ENCODE measurements around the gene PYY. TPM values are rescaled to one million over a fixed set of nuclear protein-coding genes. Genes with fewer than 3 reads are reported as not detected.
"Not testable (repeated sequence)": the region's sequence is repeated elsewhere in the genome, so short reads cannot be mapped to it uniquely, and the experiment has no call there.

The PYY gene
- total RNA-seq, 3 donors from 2014 or later (not counting 1 experiment from before 2014, with no cell fraction given): not detected

DNA sequence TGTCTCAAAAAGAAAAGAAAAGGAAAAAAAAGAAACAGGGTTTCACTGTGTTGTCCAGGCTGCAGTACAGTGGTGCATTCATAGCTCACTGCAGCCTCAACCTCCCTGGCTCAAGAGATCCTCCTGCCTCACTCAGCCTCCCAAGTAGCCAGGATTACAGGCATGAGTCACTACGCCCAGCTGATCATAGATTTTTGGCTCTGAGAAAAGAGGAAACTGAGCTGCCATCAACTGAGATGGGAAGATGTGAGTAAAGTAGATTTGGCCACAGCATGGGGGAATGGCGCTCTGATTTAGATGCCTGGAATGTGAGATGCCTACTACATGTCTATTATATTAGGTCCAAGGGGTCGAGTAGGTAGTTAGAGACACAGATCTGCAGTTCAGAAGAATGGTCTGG lies 44.8 kb upstream of the PYY start:
- Mint-ChIP-seq H3K4me3 (no peak overlapping the region), H3K4me1 (no peaks in the 10 kb centered on the region), H3K9me3 (no peaks in the 10 kb centered on the region), H3K36me3 (no peaks in the 10 kb centered on the region), H3K27me3 (ENCODE audit: low read depth in 2 of 2) (peaks cover 25 to 29% of the 10 kb centered on the region in 2 donors), H3K27ac (no peak overlapping the region)
- H3K4me1 ChIP-seq (ENCODE audit: control insufficient read depth, insufficient read depth, low read length): peaks cover 7% of the 10 kb centered on the region
- no peak overlapping the region for H3K4me3 ChIP-seq (ENCODE audit: low read length)
- ATAC-seq (no peak), DNase-seq (no peak)
- no peaks in the 10 kb centered on the region for H3K9me3 ChIP-seq (ENCODE audit: control insufficient read depth, insufficient read depth, low read length)
- intact Hi-C loops (cut with micrococcal nuclease): no loop called here
- TF ChIP-seq, protein P1, sequence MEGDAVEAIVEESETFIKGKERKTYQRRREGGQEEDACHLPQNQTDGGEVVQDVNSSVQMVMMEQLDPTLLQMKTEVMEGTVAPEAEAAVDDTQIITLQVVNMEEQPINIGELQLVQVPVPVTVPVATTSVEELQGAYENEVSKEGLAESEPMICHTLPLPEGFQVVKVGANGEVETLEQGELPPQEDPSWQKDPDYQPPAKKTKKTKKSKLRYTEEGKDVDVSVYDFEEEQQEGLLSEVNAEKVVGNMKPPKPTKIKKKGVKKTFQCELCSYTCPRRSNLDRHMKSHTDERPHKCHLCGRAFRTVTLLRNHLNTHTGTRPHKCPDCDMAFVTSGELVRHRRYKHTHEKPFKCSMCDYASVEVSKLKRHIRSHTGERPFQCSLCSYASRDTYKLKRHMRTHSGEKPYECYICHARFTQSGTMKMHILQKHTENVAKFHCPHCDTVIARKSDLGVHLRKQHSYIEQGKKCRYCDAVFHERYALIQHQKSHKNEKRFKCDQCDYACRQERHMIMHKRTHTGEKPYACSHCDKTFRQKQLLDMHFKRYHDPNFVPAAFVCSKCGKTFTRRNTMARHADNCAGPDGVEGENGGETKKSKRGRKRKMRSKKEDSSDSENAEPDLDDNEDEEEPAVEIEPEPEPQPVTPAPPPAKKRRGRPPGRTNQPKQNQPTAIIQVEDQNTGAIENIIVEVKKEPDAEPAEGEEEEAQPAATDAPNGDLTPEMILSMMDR (IDR thresholded peaks at IDR 0.05): no peak
- H3K36me3 ChIP-seq (ENCODE audit: control insufficient read depth, insufficient read depth, low read length): no peaks in the 10 kb centered on the region
- H3K27ac ChIP-seq (ENCODE audit: low read length): no peak overlapping the region
- 77% methylated on average over 3 of the region's 3 CpGs for WGBS (ENCODE audit: insufficient coverage)
- peaks cover 18% of the 10 kb centered on the region for H3K27me3 ChIP-seq (ENCODE audit: control insufficient read depth, insufficient read depth, low read length)

DNA sequence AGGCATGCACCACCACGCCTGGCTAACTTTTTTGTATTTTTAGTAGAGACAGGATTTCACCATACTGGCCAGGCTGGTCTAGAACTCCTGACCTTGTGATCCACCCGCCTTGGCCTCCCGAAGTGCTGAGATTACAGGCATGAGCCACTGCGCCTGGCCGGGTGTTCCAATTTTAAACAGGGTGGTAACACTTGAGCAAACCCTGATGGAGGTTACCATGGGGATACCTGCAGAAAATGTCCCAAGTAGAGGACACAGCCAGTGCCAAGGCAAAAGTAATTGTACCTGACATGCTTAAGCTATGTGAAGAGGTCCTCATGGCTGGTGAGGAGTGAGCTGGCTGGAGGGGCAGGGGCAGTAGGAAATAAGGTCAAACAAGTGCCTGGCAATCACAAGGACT lies 43.4 kb upstream of the PYY start:
- ATAC-seq; H3K4me1 Mint-ChIP-seq; H3K9me3 Mint-ChIP-seq; intact Hi-C loops (cut with micrococcal nuclease); H3K4me3 Mint-ChIP-seq; H3K9me3 ChIP-seq (ENCODE audit: control insufficient read depth, insufficient read depth, low read length); DNase-seq; H3K4me1 ChIP-seq (ENCODE audit: control insufficient read depth, insufficient read depth, low read length); H3K36me3 ChIP-seq (ENCODE audit: control insufficient read depth, insufficient read depth, low read length); H3K4me3 ChIP-seq (ENCODE audit: low read length); H3K36me3 Mint-ChIP-seq; H3K27ac ChIP-seq (ENCODE audit: low read length); H3K27ac Mint-ChIP-seq: not testable (repeated sequence)
- peaks cover 25 to 30% of the 10 kb centered on the region in 2 donors for H3K27me3 Mint-ChIP-seq (ENCODE audit: low read depth in 2 of 2)
- 90% methylated on average over 5 of the region's 5 CpGs for WGBS (ENCODE audit: insufficient coverage)
- peaks cover 18% of the 10 kb centered on the region for H3K27me3 ChIP-seq (ENCODE audit: control insufficient read depth, insufficient read depth, low read length)

DNA sequence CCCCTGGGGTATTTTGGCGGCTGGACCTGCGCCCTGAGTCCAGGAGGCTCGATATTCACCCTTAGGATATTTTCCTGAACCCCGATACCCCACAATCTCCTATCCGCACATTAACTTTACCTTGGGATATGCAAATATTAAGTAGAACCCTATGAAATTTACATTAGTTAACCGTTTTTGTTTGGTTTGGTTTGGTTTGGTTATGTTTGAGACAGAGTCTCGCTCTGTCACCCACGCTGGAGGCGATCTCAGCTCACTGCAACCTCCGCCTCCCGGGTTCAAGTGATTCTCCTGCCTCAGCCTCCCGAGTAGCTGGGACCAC lies 41.4 kb upstream of the PYY start:
- Mint-ChIP-seq H3K4me1 (no peaks in the 10 kb centered on the region), H3K4me3 (no peak overlapping the region), H3K27me3 (ENCODE audit: low read depth in 2 of 2) (peaks cover 16 to 23% of the 10 kb centered on the region in 2 donors), H3K36me3 (no peaks in the 10 kb centered on the region), H3K9me3 (no peaks in the 10 kb centered on the region), H3K27ac (no peak overlapping the region)
- Histone ChIP-seq H3K27ac (ENCODE audit: low read length) (no peak overlapping the region), H3K27me3 (ENCODE audit: control insufficient read depth, insufficient read depth, low read length) (peaks cover 18% of the 10 kb centered on the region), H3K4me1 (ENCODE audit: control insufficient read depth, insufficient read depth, low read length) (peaks cover 7% of the 10 kb centered on the region), H3K36me3 (ENCODE audit: control insufficient read depth, insufficient read depth, low read length) (no peaks in the 10 kb centered on the region), H3K4me3 (ENCODE audit: low read length) (no peak overlapping the region), H3K9me3 (ENCODE audit: control insufficient read depth, insufficient read depth, low read length) (no peaks in the 10 kb centered on the region)
- ATAC-seq (no peak), DNase-seq (no peak)
- TF ChIP-seq, protein P1 (IDR thresholded peaks at IDR 0.05): no peak
- WGBS (ENCODE audit: insufficient coverage): 29% methylated on average over 9 of the region's 12 CpGs
- intact Hi-C loops (cut with micrococcal nuclease): loop anchor here (1.0 kb wide), 1 partner anchor 51 kb away; no protein-coding TSS in a partner anchor

- no peaks in the 10 kb centered on the region for H3K4me1 Mint-ChIP-seq
- H3K4me3 ChIP-seq (ENCODE audit: low read length): no peak overlapping the region
- intact Hi-C loops (cut with micrococcal nuclease): loop anchor here (1.0 kb wide), 1 partner anchor 50 kb away; no protein-coding TSS in a partner anchor
- H3K27ac Mint-ChIP-seq: no peak overlapping the region
- TF ChIP-seq, protein P1 (IDR thresholded peaks at IDR 0.05): peak; percentile 66
- DNase-seq: peak; percentile 48 to 80
- H3K27ac ChIP-seq (ENCODE audit: low read length): no peak overlapping the region
- WGBS (ENCODE audit: insufficient coverage): 8% methylated on average over 51 of the region's 52 CpGs
- H3K4me1 ChIP-seq (ENCODE audit: control insufficient read depth, insufficient read depth, low read length): peaks cover 7% of the 10 kb centered on the region
- no peaks in the 10 kb centered on the region for H3K9me3 Mint-ChIP-seq
- no peaks in the 10 kb centered on the region for H3K36me3 Mint-ChIP-seq
- H3K4me3 Mint-ChIP-seq: no peak overlapping the region
- H3K9me3 ChIP-seq (ENCODE audit: control insufficient read depth, insufficient read depth, low read length): no peaks in the 10 kb centered on the region
- peak; percentile 85 to 98 (median 95) for ATAC-seq
- H3K27me3 Mint-ChIP-seq (ENCODE audit: low read depth in 2 of 2): peaks cover 16 to 23% of the 10 kb centered on the region in 2 donors
- peaks cover 18% of the 10 kb centered on the region for H3K27me3 ChIP-seq (ENCODE audit: control insufficient read depth, insufficient read depth, low read length)
- no peaks in the 10 kb centered on the region for H3K36me3 ChIP-seq (ENCODE audit: control insufficient read depth, insufficient read depth, low read length)
Observed at GRCh38 chr17:43994272-43995149, 40.8 kb upstream of the PYY start.
